Erythroblast (primary cell): ENCODE results near the gene VSX1.

Source experiments
- GATA1 ChIP-seq: IDR thresholded peaks from 2 replicates; pipeline ENCODE4 v1.6.1; 2011; ENCODE audit warnings: low read depth, mild to moderate bottlenecking, control low read depth, low read length, moderate library complexity
- POLR2A ChIP-seq: IDR thresholded peaks from 2 replicates; pipeline ENCODE4 v1.6.1; 2011; ENCODE audit warnings: mild to moderate bottlenecking, low read length

DNA sequence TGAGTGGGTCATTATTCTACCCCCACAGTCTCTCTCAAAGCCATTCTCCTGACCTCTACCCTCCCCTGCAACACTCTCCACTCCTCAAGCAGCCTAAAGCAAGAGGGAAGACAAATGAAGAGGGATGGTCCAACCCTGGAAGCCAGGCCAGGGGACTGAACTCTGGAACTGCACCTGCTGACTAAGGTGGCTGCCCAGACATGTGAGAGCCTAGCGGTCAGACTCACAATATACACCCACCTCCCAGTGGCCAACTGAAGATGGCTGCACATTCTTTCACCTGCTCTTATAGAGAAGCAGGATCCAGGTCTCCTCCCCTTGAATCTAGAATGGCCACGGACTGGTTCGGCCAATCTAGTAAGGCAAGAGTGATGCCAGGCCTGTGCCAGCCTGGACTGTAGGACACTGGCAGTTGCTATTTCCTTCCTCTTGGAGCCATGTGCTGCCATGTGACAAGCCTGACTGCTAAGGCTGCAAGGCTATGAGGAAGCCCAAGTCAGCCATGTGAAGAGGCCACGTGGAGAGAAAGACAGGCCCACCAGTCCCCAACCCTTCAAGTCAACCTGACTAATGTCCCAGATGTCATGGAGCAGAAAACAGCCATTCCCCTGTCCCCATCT is 55.8 kb downstream of the VSX1 start:
- no peak for TF ChIP-seq POLR2A
- no peak for TF ChIP-seq GATA1
